ENCODE results near the gene CHAC1. TPM values are rescaled to one million over a fixed set of nuclear protein-coding genes. Genes with fewer than 3 reads are reported as not detected.

CHAC1 gene
- total and polyA plus RNA-seq, 4 donors: 0.17 to 11.9 (median 11.6) TPM

- 1% methylated on average over 62 to 68 of the region's 68 CpGs for WGBS, 2 donors
- Histone ChIP-seq H3K9ac (ENCODE audit: insufficient read depth in 1 of 2, low read length in 2 of 2) (no peak overlapping the region), H3K27me3 (ENCODE audit: control insufficient read depth in 3 of 3, insufficient read depth in 3 of 3, low read length in 2 of 3) (peaks cover 0 to 56% (median 48%) of the 10 kb centered on the region in 3 donors), H3K27ac (ENCODE audit: low read depth in 1 of 2, low read length in 1 of 2) (peak overlapping the region in 1 of 2 donors; percentile 17), H3K36me3 (ENCODE audit: control insufficient read depth in 4 of 4, insufficient read depth in 4 of 4, low read length in 4 of 4) (peaks cover 0 to 4% (median 0%) of the 10 kb centered on the region in 4 donors), H3K4me3 (peak overlapping the region; percentile 41), H3K9me3 (ENCODE audit: control insufficient read depth in 4 of 4, insufficient read depth in 3 of 4, low read length in 3 of 4) (no peaks in the 10 kb centered on the region), H3K4me1 (ENCODE audit: control insufficient read depth in 5 of 5, insufficient read depth in 5 of 5, low read length in 5 of 5) (peaks cover 0 to 50% (median 31%) of the 10 kb centered on the region in 5 donors)
- no peak for TF ChIP-seq CTCF (IDR thresholded peaks at IDR 0.05; ENCODE audit: control extremely low read depth, extremely low read depth)
- no peak for DNase-seq
- no peak for ATAC-seq (ENCODE audit: insufficient read depth, low FRiP score)
Measured at GRCh38 chr15:40927873-40928806, 25.1 kb upstream of the CHAC1 start.

GRCh38 chr15:40928821-40929659 lies 24.2 kb upstream of the CHAC1 start, which contains the start of gene DLL4:
Gene DLL4, plus strand, starts transcription at chr15:40929340. Its CDS starts 329 bp downstream, at chr15:40929669.
- TF ChIP-seq CTCF (IDR thresholded peaks at IDR 0.05; ENCODE audit: control extremely low read depth, extremely low read depth): no peak
- peaks cover 0 to 53% (median 37%) of the 10 kb centered on the region in 5 donors for H3K4me1 ChIP-seq (ENCODE audit: control insufficient read depth in 5 of 5, insufficient read depth in 5 of 5, low read length in 5 of 5)
- 1% methylated on average over 68 to 71 of the region's 71 CpGs for WGBS, 2 donors
- DNase-seq: peak; percentile 64 to 78 (median 68)
- peak within 1 kb of the TSS; percentile 61 to 78 for H3K27ac ChIP-seq (ENCODE audit: low read depth in 1 of 2, low read length in 1 of 2)
- peaks cover 0 to 4% (median 0%) of the 10 kb centered on the region in 4 donors for H3K36me3 ChIP-seq (ENCODE audit: control insufficient read depth in 4 of 4, insufficient read depth in 4 of 4, low read length in 4 of 4)
- H3K4me3 ChIP-seq: peak within 1 kb of the TSS; percentile 69
- ATAC-seq (ENCODE audit: insufficient read depth, low FRiP score): peak; percentile 70
- H3K27me3 ChIP-seq (ENCODE audit: control insufficient read depth in 3 of 3, insufficient read depth in 3 of 3, low read length in 2 of 3): peaks cover 0 to 52% (median 48%) of the 10 kb centered on the region in 3 donors
- no peaks in the 10 kb centered on the region for H3K9me3 ChIP-seq (ENCODE audit: control insufficient read depth in 4 of 4, insufficient read depth in 3 of 4, low read length in 3 of 4)
- no peak within 1 kb of the TSS for H3K9ac ChIP-seq (ENCODE audit: insufficient read depth in 1 of 2, low read length in 2 of 2)

- H3K27me3 ChIP-seq (ENCODE audit: control insufficient read depth in 3 of 3, insufficient read depth in 3 of 3, low read length in 2 of 3): peaks cover 0 to 47% (median 43%) of the 10 kb centered on the region in 3 donors
- no peak for TF ChIP-seq CTCF (IDR thresholded peaks at IDR 0.05; ENCODE audit: control extremely low read depth, extremely low read depth)
- peak overlapping the region; percentile 61 to 78 for H3K27ac ChIP-seq (ENCODE audit: low read depth in 1 of 2, low read length in 1 of 2)
- H3K4me3 ChIP-seq: peak overlapping the region; percentile 69
- ATAC-seq (ENCODE audit: insufficient read depth, low FRiP score): no peak
- H3K9ac ChIP-seq (ENCODE audit: insufficient read depth in 1 of 2, low read length in 2 of 2): no peak overlapping the region
- no peaks in the 10 kb centered on the region for H3K9me3 ChIP-seq (ENCODE audit: control insufficient read depth in 4 of 4, insufficient read depth in 3 of 4, low read length in 3 of 4)
- H3K4me1 ChIP-seq (ENCODE audit: control insufficient read depth in 5 of 5, insufficient read depth in 5 of 5, low read length in 5 of 5): peaks cover 0 to 53% (median 37%) of the 10 kb centered on the region in 5 donors
- DNase-seq: peak; percentile 71 to 73 (median 71)
- WGBS, 2 donors: 1% methylated on average over 44 to 56 of the region's 56 CpGs
- peaks cover 0 to 10% (median 0%) of the 10 kb centered on the region in 4 donors for H3K36me3 ChIP-seq (ENCODE audit: control insufficient read depth in 4 of 4, insufficient read depth in 4 of 4, low read length in 4 of 4)
Measured at GRCh38 chr15:40929660-40930429, 23.4 kb upstream of the CHAC1 start.
